ENCODE measurements around the gene SEZ6L2. TPM values are rescaled to one million over a fixed set of nuclear protein-coding genes. Genes with fewer than 3 reads are reported as not detected.

SEZ6L2 gene
- total RNA-seq, 1 donor from 2014 or later = 16.3 TPM

DNA sequence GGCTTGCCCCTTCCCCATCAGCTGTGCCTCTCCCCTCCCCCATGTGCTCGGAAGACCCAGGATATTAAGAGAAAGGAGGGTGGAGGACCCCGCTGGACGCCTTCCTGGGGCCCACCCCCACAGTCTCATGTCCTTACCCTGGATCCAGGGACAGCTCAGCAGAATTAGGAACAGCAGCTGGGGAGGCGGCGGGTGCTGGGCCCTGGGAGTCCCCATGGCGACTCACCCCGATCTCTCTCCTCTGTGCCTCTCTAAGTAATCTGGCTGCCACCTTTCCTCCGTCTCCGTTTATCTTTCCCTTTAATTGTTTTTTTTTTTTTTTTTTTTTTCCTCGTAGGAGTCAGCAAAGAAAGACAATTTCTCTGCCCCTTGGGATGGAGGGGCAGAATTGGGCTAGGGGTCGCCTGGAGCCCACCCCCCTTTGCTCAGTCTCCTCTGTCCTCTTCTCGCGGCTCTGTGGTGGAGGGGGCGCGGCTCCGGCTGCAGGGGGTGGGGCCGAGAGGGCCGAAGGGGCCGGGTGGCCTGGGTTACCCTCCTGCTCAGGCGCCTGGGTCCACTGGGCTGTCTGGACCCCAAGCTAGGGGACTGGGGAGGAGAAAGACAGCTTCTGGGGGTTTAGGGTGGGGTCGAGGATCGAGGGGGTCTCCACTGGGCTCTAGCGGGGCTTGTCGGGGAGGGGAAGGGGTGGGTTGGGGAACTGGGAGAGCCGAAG lies 390 bp downstream of the SEZ6L2 start:
- Mint-ChIP-seq H3K4me3 (ENCODE audit: unreplicated experiment) (peak overlapping the region; percentile 65), H3K27ac (ENCODE audit: unreplicated experiment) (no peak overlapping the region), H3K4me1 (ENCODE audit: low read depth) (peaks cover 15% of the 10 kb centered on the region), H3K27me3 (ENCODE audit: low read depth) (peaks cover 19% of the 10 kb centered on the region), H3K36me3 (ENCODE audit: low read depth) (no peaks in the 10 kb centered on the region), H3K9me3 (ENCODE audit: low read depth) (no peaks in the 10 kb centered on the region)
- TF ChIP-seq, protein P1, sequence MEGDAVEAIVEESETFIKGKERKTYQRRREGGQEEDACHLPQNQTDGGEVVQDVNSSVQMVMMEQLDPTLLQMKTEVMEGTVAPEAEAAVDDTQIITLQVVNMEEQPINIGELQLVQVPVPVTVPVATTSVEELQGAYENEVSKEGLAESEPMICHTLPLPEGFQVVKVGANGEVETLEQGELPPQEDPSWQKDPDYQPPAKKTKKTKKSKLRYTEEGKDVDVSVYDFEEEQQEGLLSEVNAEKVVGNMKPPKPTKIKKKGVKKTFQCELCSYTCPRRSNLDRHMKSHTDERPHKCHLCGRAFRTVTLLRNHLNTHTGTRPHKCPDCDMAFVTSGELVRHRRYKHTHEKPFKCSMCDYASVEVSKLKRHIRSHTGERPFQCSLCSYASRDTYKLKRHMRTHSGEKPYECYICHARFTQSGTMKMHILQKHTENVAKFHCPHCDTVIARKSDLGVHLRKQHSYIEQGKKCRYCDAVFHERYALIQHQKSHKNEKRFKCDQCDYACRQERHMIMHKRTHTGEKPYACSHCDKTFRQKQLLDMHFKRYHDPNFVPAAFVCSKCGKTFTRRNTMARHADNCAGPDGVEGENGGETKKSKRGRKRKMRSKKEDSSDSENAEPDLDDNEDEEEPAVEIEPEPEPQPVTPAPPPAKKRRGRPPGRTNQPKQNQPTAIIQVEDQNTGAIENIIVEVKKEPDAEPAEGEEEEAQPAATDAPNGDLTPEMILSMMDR (IDR thresholded peaks at IDR 0.05) = no peak
- no peak for DNase-seq (ENCODE audit: low spot score)

DNA sequence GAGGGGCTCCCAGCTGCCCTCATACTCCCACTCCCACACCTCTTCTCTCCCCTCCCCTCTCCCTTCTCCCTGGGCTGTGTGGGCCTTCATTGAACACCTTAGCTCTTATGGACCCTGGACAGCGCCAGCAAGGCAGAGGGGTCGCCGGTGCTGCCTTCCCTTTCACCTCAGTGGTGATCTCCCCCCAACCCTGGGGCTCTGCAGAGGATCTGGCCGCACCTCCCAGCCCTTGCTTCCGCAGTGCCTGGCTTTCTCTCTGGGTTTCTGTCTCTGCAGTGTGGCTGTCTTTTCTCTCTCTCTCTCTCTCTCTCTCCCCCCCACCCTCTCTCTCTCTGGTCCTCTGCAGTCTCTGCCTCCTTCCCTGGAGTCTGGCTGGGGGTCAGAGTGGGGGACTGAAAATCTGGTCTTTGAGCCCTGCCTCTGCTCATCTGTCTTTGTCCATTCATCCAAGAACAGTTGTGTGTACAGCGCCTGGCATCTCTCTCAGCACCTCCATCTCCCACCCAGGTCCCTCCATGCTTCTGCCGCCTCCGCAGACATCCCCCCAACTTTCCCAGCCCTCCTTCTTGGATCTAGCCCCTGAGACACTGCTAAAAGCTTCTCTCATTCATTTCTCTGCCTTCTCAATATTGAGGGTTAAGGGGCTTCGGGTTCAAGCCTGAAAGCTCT lies 1.1 kb downstream of the SEZ6L2 start:
- Mint-ChIP-seq H3K9me3 (ENCODE audit: low read depth) (no peaks in the 10 kb centered on the region), H3K4me1 (ENCODE audit: low read depth) (peaks cover 15% of the 10 kb centered on the region), H3K27me3 (ENCODE audit: low read depth) (peaks cover 19% of the 10 kb centered on the region), H3K4me3 (ENCODE audit: unreplicated experiment) (peak overlapping the region; percentile 65), H3K27ac (ENCODE audit: unreplicated experiment) (no peak overlapping the region), H3K36me3 (ENCODE audit: low read depth) (no peaks in the 10 kb centered on the region)
- TF ChIP-seq, protein P1 (IDR thresholded peaks at IDR 0.05) = no peak
- DNase-seq (ENCODE audit: low spot score) = no peak

DNA sequence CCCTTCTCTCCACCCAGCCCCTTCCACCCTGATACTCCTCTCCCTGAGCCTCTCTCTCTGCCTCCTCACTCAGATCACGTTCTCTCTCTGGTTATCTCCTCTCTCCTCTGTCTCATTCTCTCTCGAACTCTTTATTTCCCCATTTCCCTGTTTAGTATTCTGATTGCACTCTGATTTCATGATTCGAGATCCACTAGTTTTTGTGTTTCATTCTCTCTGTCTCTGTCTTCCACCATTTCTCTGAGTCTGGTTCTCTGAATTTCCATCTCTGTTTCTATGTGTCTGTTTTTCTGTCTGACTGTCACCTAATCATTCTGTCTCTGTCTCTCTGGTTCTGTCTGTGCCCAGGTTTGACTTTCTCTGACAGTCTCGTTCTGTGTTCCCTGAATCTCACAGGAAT lies 2.0 kb downstream of the SEZ6L2 start:
- Mint-ChIP-seq H3K9me3 (ENCODE audit: low read depth) (no peaks in the 10 kb centered on the region), H3K36me3 (ENCODE audit: low read depth) (no peaks in the 10 kb centered on the region), H3K27me3 (ENCODE audit: low read depth) (peaks cover 19% of the 10 kb centered on the region), H3K4me1 (ENCODE audit: low read depth) (peaks cover 15% of the 10 kb centered on the region), H3K4me3 (ENCODE audit: unreplicated experiment) (no peak overlapping the region), H3K27ac (ENCODE audit: unreplicated experiment) (no peak overlapping the region)
- DNase-seq (ENCODE audit: low spot score) = no peak
- TF ChIP-seq, protein P1 (IDR thresholded peaks at IDR 0.05) = no peak

DNA sequence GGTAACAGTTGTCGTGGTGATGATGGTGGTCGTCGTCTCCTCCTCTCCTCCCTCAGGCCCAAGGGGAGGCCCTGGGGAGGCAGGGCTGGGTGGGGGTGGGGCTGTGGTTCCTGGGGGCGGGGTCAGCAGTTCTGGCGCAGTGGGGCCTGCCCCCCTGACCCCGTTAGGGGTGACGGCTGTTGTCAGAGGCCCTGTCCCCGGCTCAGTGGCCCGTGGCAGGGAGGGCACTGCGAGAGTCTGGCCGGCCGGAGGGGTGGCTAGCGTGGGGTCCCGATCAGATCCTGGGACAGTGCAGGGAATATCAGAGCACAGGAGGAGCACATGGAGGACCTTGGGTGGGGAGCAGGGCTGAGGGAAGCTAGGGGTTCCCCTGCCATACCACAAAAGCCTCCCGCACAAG lies 2.5 kb downstream of the SEZ6L2 start:
- DNase-seq (ENCODE audit: low spot score) = no peak
- Mint-ChIP-seq H3K4me3 (ENCODE audit: unreplicated experiment) (no peak overlapping the region), H3K4me1 (ENCODE audit: low read depth) (peaks cover 13% of the 10 kb centered on the region), H3K27me3 (ENCODE audit: low read depth) (peaks cover 19% of the 10 kb centered on the region), H3K27ac (ENCODE audit: unreplicated experiment) (no peak overlapping the region), H3K9me3 (ENCODE audit: low read depth) (no peaks in the 10 kb centered on the region), H3K36me3 (ENCODE audit: low read depth) (no peaks in the 10 kb centered on the region)
- TF ChIP-seq, protein P1 (IDR thresholded peaks at IDR 0.05) = no peak

DNA sequence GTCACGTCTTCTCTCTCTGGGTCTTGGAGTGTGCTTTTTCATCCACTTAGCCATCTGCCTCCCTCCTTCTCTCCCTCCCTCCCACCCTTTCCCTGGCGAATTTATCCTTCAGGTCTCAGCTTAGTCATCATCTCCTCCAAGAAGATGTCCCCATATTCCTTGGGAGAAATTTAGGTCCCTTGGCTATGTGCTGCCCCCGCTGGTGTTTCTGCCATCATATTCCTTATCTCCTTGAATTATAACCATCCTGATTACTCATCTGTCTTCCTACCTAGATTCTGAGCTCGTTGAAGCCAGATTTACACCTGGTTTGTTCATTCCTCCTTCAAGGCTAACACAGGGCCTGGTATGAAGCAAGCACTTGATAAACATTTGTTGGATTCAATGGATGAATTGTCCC lies 5.0 kb downstream of the SEZ6L2 start:
- no peaks in the 10 kb centered on the region for H3K9me3 Mint-ChIP-seq (ENCODE audit: low read depth)
- no peak overlapping the region for H3K27ac Mint-ChIP-seq (ENCODE audit: unreplicated experiment)
- DNase-seq (ENCODE audit: low spot score) = no peak
- H3K4me1 Mint-ChIP-seq (ENCODE audit: low read depth) = peaks cover 5% of the 10 kb centered on the region
- TF ChIP-seq, protein P1 (IDR thresholded peaks at IDR 0.05) = no peak
- peaks cover 19% of the 10 kb centered on the region for H3K27me3 Mint-ChIP-seq (ENCODE audit: low read depth)
- H3K4me3 Mint-ChIP-seq (ENCODE audit: unreplicated experiment) = no peak overlapping the region
- no peaks in the 10 kb centered on the region for H3K36me3 Mint-ChIP-seq (ENCODE audit: low read depth)

All from chondrocyte (in vitro differentiated cells).